ENCODE measurements around the gene STXBP6.

Gene STXBP6

GRCh38 chr14:24868389-24868788 is 181.6 kb downstream of the STXBP6 start:
- TF ChIP-seq CTCF (IDR thresholded peaks at IDR 0.05): no peak
- Histone ChIP-seq H3K4me3 (ENCODE audit: low read depth in 1 of 2, low read length in 1 of 2) (no peak overlapping the region), H3K27ac (no peak overlapping the region), H3K4me1 (ENCODE audit: control insufficient read depth in 1 of 2, insufficient read depth in 1 of 2, low read depth in 1 of 2, low read length in 1 of 2) (peaks cover 2 to 9% of the 10 kb centered on the region in 2 experiments), H3K9me3 (no peaks in the 10 kb centered on the region), H3K27me3 (no peaks in the 10 kb centered on the region), H3K36me3 (no peaks in the 10 kb centered on the region)

DNA sequence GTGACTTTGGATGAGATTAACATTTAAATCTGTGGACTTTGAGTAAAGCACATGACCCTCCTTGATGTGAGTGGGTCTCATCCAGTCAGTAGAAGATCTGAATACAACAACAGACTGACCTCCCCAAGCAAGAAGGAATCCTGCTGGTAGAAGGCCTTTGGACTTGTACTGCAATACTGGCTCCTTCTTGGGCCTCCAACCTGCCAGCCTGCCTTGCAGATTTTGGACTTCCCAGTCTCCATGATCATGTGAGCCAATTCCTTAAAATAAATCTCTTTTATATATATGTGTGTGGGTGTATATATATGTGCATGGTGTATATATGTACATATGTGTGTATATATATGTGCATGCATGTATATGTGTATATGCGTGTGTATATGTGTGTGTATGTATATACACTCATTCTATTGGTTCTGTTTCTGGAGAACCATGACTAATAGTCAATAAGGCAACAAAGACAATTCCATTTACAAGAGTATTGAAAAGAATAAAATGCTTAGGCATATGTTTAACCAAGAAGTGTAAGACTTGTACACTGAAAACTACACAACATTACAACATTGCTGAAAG is 183.8 kb downstream of the STXBP6 start:
- Histone ChIP-seq H3K27ac (no peak overlapping the region), H3K27me3 (no peaks in the 10 kb centered on the region), H3K4me1 (ENCODE audit: control insufficient read depth in 1 of 2, insufficient read depth in 1 of 2, low read depth in 1 of 2, low read length in 1 of 2) (peaks cover 5 to 14% of the 10 kb centered on the region in 2 experiments), H3K9me3 (no peaks in the 10 kb centered on the region), H3K4me3 (ENCODE audit: low read depth in 1 of 2, low read length in 1 of 2) (no peak overlapping the region), H3K36me3 (no peaks in the 10 kb centered on the region)
- TF ChIP-seq CTCF (IDR thresholded peaks at IDR 0.05): no peak

DNA sequence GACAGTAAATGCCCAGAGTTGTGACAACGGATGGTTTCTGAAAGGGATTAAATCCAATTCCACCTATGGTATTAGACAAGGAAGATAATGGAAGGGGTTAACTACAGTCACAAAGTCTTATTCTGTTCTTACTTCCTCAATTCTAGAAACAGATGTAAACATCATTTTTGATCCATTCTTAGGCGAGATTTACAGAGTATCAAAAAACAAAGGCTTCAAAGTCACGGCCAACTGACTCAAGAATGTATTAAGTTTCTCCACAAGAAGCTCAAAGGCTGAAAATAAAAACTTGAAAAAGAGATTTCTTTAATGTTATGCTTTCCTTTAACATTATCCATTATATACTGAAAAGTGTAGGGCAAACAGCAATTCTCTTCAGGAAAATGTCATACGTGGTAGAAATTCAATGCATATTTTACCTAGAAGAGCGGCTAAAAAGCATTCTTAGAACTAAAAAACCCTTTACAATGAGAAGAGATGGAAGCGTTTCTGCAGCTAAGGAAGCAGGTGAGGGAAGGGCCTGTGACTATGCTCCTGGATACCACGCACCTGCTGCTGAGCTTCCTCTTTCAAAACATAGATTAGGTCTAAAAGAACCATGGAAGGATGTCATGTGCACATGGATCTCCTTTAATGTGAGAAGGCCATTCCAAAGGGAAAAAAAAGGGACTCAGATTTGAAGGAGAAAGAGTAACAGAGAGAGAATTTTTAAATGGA is 185.8 kb downstream of the STXBP6 start:
- Histone ChIP-seq H3K27ac (no peak overlapping the region), H3K4me3 (ENCODE audit: low read depth in 1 of 2, low read length in 1 of 2) (no peak overlapping the region), H3K9me3 (no peaks in the 10 kb centered on the region), H3K36me3 (no peaks in the 10 kb centered on the region), H3K27me3 (no peaks in the 10 kb centered on the region), H3K4me1 (ENCODE audit: control insufficient read depth in 1 of 2, insufficient read depth in 1 of 2, low read depth in 1 of 2, low read length in 1 of 2) (peaks cover 5 to 14% of the 10 kb centered on the region in 2 experiments)
- TF ChIP-seq CTCF (IDR thresholded peaks at IDR 0.05): no peak

DNA sequence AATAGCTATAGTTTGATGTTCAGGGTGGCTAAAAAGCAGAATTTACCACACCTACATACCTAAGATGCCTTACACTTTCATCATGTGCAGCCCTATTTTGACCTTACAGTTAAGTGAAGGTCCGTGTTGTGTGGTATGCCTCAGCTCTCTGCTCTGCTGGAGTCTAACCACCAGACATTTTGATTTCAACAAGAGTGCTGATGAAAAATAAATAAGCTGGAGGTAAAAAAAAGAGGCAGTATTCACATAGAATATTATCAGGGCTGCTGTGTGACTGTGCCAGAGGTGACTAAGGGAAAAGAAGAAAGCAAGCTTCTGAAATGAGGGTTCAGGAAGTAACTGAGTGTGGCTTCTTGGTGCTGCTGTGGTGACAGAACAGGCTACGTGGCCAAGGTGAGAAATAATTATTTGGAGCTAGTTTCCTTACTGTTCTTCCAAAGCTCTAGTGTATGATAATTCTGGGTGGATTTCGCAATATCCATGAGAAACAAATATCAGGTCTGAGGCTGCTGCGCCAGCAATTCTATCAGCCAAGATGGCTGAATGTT is 188.8 kb downstream of the STXBP6 start:
- H3K27ac ChIP-seq: no peak overlapping the region
- no peak overlapping the region for H3K4me3 ChIP-seq (ENCODE audit: low read depth in 1 of 2, low read length in 1 of 2)
- peaks cover 9% of the 10 kb centered on the region for H3K27me3 ChIP-seq
- H3K4me1 ChIP-seq (ENCODE audit: control insufficient read depth in 1 of 2, insufficient read depth in 1 of 2, low read depth in 1 of 2, low read length in 1 of 2): peaks cover 5 to 14% of the 10 kb centered on the region in 2 experiments
- no peak for TF ChIP-seq CTCF (IDR thresholded peaks at IDR 0.05)
- H3K9me3 ChIP-seq: no peaks in the 10 kb centered on the region
- H3K36me3 ChIP-seq: no peaks in the 10 kb centered on the region

DNA sequence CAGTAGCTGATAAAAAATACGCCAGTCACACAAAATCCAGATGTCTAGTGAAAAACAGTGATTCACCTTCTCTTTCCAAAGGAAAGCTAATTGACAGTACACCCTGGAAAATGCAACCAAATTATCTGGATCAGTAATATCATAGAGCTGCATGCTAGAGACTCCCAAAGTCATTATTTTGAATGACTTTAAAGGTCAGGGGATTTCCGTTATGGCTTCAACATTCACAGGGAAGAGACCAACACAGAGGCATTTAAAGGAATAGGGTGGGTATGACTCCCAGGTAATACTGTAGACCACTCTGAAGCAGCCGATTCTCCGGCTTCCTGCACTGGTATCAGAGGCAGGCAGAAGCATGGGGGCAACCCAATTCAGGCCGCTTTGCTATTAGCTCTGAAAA is 190.4 kb downstream of the STXBP6 start:
- TF ChIP-seq CTCF (IDR thresholded peaks at IDR 0.05): no peak
- Histone ChIP-seq H3K27me3 (peaks cover 9% of the 10 kb centered on the region), H3K27ac (no peak overlapping the region), H3K4me3 (ENCODE audit: low read depth in 1 of 2, low read length in 1 of 2) (no peak overlapping the region), H3K4me1 (ENCODE audit: control insufficient read depth in 1 of 2, insufficient read depth in 1 of 2, low read depth in 1 of 2, low read length in 1 of 2) (peaks cover 5 to 14% of the 10 kb centered on the region in 2 experiments), H3K9me3 (no peaks in the 10 kb centered on the region), H3K36me3 (no peaks in the 10 kb centered on the region)

Measured in neutrophil (primary cell).